Hepatocyte (in vitro differentiated cells): ENCODE measurements around the gene SNRNP27. TPM values are rescaled to one million over a fixed set of nuclear protein-coding genes. Genes with fewer than 3 reads are reported as not detected.
"Not testable (repeated sequence)": the region's sequence is repeated elsewhere in the genome, so short reads cannot be mapped to it uniquely, and the experiment has no call there.

Experiments used
- DNase-seq: peaks from one replicate; pipeline ENCODE4 v3.0.0-alpha.2; 2016; ENCODE audit warnings: low spot score
- H2AFZ ChIP-seq: fragments of 200-600 bp; sonication (generic); 2 replicates; pipeline ENCODE4 v1.6.0; 2016; ENCODE audit warnings: antibody characterized with exemption, mild to moderate bottlenecking
- H3K27ac ChIP-seq: fragments of 200-600 bp; sonication (generic); 2 replicates; pipeline ENCODE4 v1.5.1; 2016; ENCODE audit warnings: mild to moderate bottlenecking
- H3K27me3 ChIP-seq: fragments of 200-600 bp; sonication (generic); 2 replicates; pipeline ENCODE4 v1.6.1; 2016
- H3K36me3 ChIP-seq: fragments of 200-600 bp; sonication (generic); replicated peaks from 2 replicates; pipeline ENCODE4 v1.5.1; 2016; ENCODE audit warnings: low read depth; ENCODE audit not compliant: insufficient read depth
- H3K4me1 ChIP-seq: fragments of 200-600 bp; sonication (generic); 2 replicates; pipeline ENCODE4 v1.5.1; 2016; ENCODE audit warnings: mild to moderate bottlenecking, moderate library complexity; ENCODE audit not compliant: insufficient read depth
- H3K4me2 ChIP-seq: fragments of 200-600 bp; sonication (generic); 2 replicates; pipeline ENCODE4 v1.6.0; 2016
- H3K4me3 ChIP-seq: fragments of 200-600 bp; sonication (generic); 2 replicates; pipeline ENCODE4 v1.5.1; 2016; ENCODE audit warnings: mild to moderate bottlenecking
- H3K79me2 ChIP-seq: fragments of 200-600 bp; sonication (generic); 2 replicates; pipeline ENCODE4 v1.6.0; 2017; ENCODE audit warnings: mild to moderate bottlenecking
- H3K9me2 ChIP-seq: fragments of 200-600 bp; sonication (generic); replicated peaks from 2 replicates; pipeline ENCODE4 v1.6.0; 2017; ENCODE audit warnings: mild to moderate bottlenecking; ENCODE audit not compliant: insufficient read depth
- H3K9me3 ChIP-seq: fragments of 200-600 bp; sonication (generic); 2 replicates; pipeline ENCODE4 v1.5.1; 2016; ENCODE audit warnings: low read depth, mild to moderate bottlenecking
- H4K20me1 ChIP-seq: fragments of 200-600 bp; sonication (generic); 2 replicates; pipeline ENCODE4 v1.6.0; 2016; ENCODE audit warnings: mild to moderate bottlenecking; ENCODE audit not compliant: insufficient read depth, poor library complexity, severe bottlenecking
- EZH2 ChIP-seq: fragments of 200-600 bp; sonication (generic); IDR thresholded peaks from 2 replicates; pipeline ENCODE4 v1.6.1; 2016; ENCODE audit warnings: antibody characterized with exemption, mild to moderate bottlenecking, borderline replicate concordance
- EZH2phosphoT487 ChIP-seq: fragments of 200-600 bp; sonication (generic); IDR thresholded peaks from one replicate; pipeline ENCODE4 v1.6.1; 2018; ENCODE audit warnings: antibody characterized with exemption, mild to moderate bottlenecking, low read depth, moderate library complexity; ENCODE audit not compliant: unreplicated experiment, severe bottlenecking
- WGBS: methylation state at CpG from one replicate; pipeline ENCODE4 v1.1.6; 2016; ENCODE audit warnings: low lambda C conversion rate; ENCODE audit errors: missing lambda C conversion rate; 5-methylcytosine and 5-hydroxymethylcytosine counted together
- polyA plus RNA-seq: library from polyadenylated mRNA; unstranded; fragments of >200 nt; fragmentation: Nextera tagmentation; extraction: Ambion mirVana; gene quantifications from 2 replicates; pipeline ENCODE4 v1.2.1, GENCODE V29; 2016
- total RNA-seq: library from RNA; depleted of rRNA; stranded (reverse); fragments of >200 nt; gene quantifications from 2 replicates; pipeline ENCODE4 v1.2.3, GENCODE V29; 2014
- TF ChIP-seq, protein P1 (sequence below): fragments of 200-600 bp; sonication (generic); IDR thresholded peaks from 2 replicates; pipeline ENCODE4 v1.5.1; 2016; ENCODE audit warnings: antibody characterized with exemption, mild to moderate bottlenecking; ENCODE audit not compliant: poor library complexity

Gene SNRNP27
- total and polyA plus RNA-seq, 2 experiments from 2014 or later: 58.4 to 65.5 TPM

DNA sequence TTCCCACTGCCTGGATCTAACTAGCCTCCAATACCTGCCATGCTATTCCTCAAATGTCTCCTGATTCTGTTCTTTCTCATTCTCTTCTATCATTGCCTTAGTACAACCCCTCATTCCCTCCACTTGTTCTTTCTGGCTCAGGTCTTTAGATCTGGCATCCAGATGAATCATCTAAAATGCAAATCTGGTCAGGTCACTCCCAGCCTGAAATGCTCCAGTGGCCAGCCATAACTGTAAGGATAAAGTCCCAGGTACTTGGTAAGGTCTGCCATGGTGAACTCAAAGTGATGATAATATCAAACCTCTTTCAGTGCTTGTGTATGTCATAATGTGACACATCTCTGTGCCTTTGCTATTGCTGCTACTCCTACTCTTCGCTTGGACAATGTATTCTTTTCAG is 2.9 kb upstream of the SNRNP27 start:
- WGBS: 87% methylated on average over 1 of the region's 1 CpG
- H3K9me2 ChIP-seq: no peaks in the 10 kb centered on the region
- peaks cover 6% of the 10 kb centered on the region for H3K4me1 ChIP-seq
- no peaks in the 10 kb centered on the region for H3K36me3 ChIP-seq
- DNase-seq: no peak
- H2AFZ ChIP-seq: no peak overlapping the region
- H3K27me3 ChIP-seq: no peaks in the 10 kb centered on the region
- no peak overlapping the region for H3K27ac ChIP-seq
- no peak overlapping the region for H3K4me3 ChIP-seq
- H4K20me1 ChIP-seq: no peaks in the 10 kb centered on the region
- TF ChIP-seq EZH2phosphoT487 (no peak), EZH2 (no peak)
- TF ChIP-seq, protein P1, sequence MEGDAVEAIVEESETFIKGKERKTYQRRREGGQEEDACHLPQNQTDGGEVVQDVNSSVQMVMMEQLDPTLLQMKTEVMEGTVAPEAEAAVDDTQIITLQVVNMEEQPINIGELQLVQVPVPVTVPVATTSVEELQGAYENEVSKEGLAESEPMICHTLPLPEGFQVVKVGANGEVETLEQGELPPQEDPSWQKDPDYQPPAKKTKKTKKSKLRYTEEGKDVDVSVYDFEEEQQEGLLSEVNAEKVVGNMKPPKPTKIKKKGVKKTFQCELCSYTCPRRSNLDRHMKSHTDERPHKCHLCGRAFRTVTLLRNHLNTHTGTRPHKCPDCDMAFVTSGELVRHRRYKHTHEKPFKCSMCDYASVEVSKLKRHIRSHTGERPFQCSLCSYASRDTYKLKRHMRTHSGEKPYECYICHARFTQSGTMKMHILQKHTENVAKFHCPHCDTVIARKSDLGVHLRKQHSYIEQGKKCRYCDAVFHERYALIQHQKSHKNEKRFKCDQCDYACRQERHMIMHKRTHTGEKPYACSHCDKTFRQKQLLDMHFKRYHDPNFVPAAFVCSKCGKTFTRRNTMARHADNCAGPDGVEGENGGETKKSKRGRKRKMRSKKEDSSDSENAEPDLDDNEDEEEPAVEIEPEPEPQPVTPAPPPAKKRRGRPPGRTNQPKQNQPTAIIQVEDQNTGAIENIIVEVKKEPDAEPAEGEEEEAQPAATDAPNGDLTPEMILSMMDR: no peak
- H3K79me2 ChIP-seq: peaks cover 21% of the 10 kb centered on the region
- H3K4me2 ChIP-seq: no peak overlapping the region
- H3K9me3 ChIP-seq: no peaks in the 10 kb centered on the region

GRCh38 chr2:69892838-69893424 is 825 bp upstream of the SNRNP27 start:
- H4K20me1 ChIP-seq, H3K27ac ChIP-seq, H3K4me3 ChIP-seq, DNase-seq, H3K9me2 ChIP-seq, H3K36me3 ChIP-seq, H3K27me3 ChIP-seq, H3K4me1 ChIP-seq, H3K9me3 ChIP-seq: not testable (repeated sequence)
- 96% methylated on average over 7 of the region's 7 CpGs for WGBS
- peak overlapping the region; percentile 77 for H3K4me2 ChIP-seq
- peaks cover 38% of the 10 kb centered on the region for H3K79me2 ChIP-seq
- H2AFZ ChIP-seq: peak overlapping the region; percentile 97

DNA sequence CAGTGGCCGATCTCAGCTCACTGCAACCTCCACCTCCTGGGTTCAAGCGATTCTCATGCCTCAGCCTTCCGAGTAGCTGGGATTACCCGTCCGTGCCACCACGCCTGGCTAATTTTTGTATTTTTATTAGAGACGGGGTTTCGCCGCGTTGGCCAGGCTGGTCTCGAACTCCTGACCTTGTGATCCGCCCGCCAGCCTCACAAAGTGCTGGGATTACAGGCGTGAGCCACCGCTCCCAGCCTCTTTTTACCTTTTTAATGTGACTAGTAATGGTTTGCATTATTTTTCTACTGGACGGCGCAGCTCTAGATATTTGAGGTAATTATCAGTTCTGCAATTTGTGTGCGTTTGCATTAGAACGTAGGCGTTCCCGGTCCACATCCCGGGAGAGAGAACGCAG is 981 bp downstream of the SNRNP27 start:
- not testable (repeated sequence) for H3K9me3 ChIP-seq, H3K27ac ChIP-seq, H2AFZ ChIP-seq, H4K20me1 ChIP-seq, H3K27me3 ChIP-seq, DNase-seq, H3K36me3 ChIP-seq, H3K9me2 ChIP-seq, H3K4me1 ChIP-seq
- H3K4me2 ChIP-seq: peak overlapping the region; percentile 77
- H3K79me2 ChIP-seq: peaks cover 55% of the 10 kb centered on the region
- H3K4me3 ChIP-seq: peak overlapping the region; percentile 88
- 84% methylated on average over 23 of the region's 23 CpGs for WGBS

DNA sequence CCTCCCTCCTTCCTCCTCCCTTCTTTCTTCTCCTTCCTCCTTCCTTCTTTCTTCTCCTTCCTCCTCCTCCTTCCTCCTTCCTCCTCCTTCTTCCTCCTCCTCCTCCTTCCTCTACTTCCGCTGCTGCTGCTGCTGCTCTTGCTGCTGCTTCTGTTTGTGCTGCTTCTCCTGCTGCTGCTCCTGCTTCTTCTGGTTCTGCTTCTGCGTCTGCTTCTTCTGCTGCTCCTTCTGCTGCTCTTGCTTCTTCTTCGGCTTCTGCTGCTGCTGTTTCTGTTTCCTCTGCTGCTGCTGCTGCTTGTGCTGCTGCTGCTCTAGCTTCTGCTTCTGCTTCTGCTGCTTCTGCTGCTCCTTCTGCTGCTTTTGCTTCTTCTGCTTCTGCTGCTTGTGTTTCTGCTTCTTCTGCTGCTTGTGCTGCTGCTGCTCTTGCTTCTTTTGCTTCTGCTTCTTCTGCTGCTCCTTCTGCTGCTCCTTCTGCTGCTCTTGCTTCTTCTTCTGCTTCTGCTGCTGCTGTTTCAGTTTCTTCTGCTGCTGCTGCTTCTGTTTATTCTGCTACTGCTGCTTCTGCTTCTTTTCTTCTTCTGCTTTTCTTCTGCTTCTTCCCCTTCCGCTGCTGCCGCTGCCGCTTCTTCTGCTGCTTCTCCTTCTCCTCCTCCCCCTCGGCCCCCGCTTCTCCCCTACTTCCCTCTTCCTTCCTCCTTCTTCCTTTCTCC is 8.6 kb downstream of the SNRNP27 start:
- no peaks in the 10 kb centered on the region for H3K36me3 ChIP-seq
- H3K4me1 ChIP-seq: no peaks in the 10 kb centered on the region
- H2AFZ ChIP-seq: no peak overlapping the region
- peaks cover 32% of the 10 kb centered on the region for H3K79me2 ChIP-seq
- no peaks in the 10 kb centered on the region for H3K9me2 ChIP-seq
- H3K4me3 ChIP-seq: no peak overlapping the region
- no peak overlapping the region for H3K4me2 ChIP-seq
- H3K9me3 ChIP-seq: no peaks in the 10 kb centered on the region
- no peaks in the 10 kb centered on the region for H3K27me3 ChIP-seq
- WGBS: 87% methylated on average over 5 of the region's 8 CpGs
- H4K20me1 ChIP-seq: no peaks in the 10 kb centered on the region
- TF ChIP-seq, protein P1: no peak
- TF ChIP-seq EZH2 (no peak), EZH2phosphoT487 (no peak)
- no peak overlapping the region for H3K27ac ChIP-seq
- no peak for DNase-seq
